Activated CD4-positive, alpha-beta T cell treated with anti-CD3 and anti-CD28 coated beads for 24 hours (primary cell): Measurements from ENCODE around the gene AXIN1.

Experiments
- DNase-seq, 2 donors: peaks; one replicate each; pipeline ENCODE4 v3.0.0-alpha.2; 2020; ENCODE audit warnings: low read depth in 2 of 2

Gene AXIN1

GRCh38 chr16:303760-304505 lies 48.6 kb downstream of the AXIN1 start:
- no peak for DNase-seq

DNA sequence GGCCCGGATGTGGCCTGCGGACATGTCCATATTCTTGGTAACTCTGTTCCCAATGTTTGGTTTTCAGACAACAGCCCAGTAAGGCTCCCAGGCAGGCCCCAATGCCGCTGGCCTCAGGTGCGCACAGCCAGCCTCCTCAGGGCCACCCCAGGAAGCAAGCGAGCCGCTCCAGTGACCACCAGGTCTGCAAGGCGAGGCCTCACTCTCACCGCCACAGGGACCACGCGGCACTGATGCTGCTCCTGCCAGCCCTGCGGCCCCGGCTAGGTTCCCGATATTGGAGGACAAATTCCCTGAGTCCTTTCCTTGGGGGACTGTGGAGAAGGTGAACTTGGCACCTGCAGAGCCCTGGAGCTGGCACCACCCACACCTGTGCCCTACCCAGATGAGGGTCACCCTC lies 50.6 kb downstream of the AXIN1 start:
- DNase-seq = no peak

DNA sequence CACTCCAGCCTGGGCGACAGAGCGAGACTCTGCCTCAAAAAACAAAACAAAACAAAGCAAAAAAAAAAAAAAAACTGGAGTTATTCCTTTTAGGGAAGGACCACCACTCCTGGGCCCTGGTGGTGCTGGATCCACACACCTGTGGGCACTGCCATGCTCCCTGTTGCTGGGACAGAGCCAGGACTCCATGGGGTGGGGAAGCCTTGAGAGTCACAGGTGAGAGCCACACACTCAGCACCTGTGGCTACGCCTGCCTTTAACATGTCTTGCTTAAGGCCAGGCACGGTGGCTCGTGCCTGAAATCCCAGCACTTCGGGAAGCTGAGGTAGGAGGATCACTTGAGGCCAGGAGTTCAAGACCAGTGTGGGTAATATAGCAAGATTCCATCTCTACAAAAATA lies 51.3 kb downstream of the AXIN1 start:
- DNase-seq = no peak

- DNase-seq = no peak
These were observed 54.7 kb downstream of the AXIN1 start for GRCh38 chr16:297832-298231.

GRCh38 chr16:296806-297510 lies 55.6 kb downstream of the AXIN1 start:
- no peak for DNase-seq

GRCh38 chr16:296276-296675 lies 56.2 kb downstream of the AXIN1 start:
- DNase-seq = no peak

DNA sequence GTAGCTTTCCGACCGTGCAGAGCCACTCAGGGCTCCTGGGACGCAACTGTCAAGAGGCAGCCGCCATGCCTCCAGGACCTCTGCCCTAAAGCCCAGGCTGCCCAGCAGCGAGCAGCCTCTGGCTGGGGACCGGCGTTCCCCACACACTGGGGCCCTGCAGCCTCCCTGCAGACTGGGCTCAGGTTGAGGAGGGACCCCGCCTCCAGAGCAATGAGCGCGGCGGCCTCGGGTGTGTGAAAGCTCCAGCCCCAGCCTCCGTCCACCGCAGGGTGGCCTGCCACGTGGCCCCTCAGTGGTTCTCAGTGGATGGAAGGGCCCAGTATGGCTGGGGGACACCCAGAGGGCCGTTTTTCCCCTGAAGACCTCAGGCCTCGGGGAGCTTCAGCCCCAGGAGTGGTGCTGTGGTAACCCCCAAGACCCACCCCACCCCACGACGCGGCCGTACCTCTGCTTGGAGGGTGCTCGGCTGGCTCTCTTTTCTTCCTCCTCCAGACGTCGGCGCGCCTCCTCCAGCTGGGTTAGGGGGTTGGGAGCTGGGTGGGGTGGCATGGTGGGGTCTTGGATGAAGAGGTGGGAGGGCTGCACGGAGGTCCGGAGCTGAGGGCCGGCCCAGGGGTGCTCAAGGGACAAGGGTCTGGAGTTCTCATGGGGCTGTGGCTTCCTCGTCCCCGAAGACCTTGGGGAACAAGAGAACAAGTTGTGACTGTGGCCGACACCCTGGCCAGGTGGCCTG lies 59.3 kb downstream of the AXIN1 start:
- no peak for DNase-seq

DNA sequence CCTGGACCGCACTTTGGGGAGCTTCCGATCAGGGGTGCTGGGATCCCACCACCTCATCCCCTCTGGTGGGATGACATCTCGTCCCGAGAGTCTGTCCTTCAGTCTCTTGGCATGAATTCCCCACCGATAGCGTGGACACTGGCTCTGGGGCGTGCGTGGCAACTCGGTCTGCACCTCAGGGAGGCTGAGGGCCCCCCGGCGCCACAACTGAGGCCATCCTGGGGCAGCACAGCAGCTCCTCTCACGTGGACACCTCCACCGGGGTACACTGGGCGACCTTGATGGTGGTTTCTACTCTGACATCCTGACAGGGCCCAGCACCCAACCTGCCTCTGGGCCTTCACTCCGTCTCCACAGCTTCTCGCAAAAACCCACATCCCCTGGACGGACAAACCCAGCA lies 61.0 kb downstream of the AXIN1 start:
- no peak for DNase-seq

DNA sequence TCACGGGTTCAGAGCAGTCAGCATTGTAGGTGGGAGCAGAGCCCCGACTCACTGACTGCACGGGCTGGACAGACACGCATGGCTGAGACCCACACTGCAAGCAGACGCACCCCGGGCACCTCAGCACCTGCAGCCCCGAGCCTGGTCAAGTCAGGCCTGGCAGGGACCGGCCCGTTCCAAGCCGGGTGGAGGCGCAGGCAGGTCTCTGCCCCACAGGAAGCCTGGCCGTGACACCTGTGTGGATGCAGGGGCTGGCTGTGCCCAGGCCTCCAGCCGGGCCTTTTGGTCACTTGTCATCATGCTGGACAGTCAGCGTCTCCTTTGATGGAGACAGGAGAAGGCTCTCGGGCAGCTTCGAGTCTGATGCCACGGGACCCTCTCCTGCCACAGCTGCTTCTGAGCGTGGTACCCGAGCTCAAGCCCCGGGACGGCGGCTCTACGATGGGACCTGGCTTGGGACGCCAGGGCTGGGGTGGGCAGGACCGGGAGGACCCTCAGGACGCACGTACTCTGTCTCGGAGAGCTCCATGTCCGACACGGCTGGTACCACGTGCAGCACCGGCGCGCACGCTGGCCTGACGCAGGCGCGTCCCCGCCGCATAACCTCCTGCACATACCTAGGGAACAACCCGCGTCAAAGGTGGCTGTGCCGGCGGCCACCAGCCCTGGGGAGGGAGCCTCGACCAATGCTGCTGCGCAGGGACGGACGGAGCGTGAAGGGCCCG lies 61.7 kb downstream of the AXIN1 start:
- DNase-seq = no peak

- DNase-seq = no peak
These were observed 62.4 kb downstream of the AXIN1 start for GRCh38 chr16:290015-290680.

DNA sequence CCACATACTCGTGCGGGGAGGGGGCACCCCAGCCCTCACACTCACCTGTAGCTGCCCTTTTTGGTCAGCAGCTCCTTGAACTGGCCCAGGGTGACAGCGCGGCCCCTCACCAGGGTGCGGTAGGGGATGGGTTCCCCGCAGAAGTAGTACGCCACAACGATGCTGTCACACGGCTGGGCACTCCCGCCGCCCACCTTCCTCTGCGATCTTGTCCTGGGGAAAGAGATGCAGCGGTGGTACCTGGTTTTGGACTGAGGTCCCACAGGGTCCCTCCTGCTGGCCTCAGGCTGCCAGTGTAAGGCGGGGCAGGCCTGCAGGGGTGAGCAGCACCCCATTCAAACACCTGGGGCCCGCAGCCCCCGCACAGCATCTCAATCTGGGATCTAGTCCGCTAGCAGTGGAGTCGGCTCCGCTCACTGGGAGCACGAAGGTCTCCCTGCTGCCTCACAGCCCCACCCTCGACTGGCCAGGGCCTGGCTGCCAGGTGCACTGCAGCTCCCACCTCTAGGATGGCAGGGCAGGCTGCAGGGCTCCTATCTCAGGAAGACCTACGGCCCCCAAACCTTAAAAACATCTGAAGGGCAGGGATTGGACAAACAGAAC lies 63.0 kb downstream of the AXIN1 start:
- DNase-seq = no peak

- no peak for DNase-seq
These were observed 64.3 kb downstream of the AXIN1 start for GRCh38 chr16:287981-288920.

DNA sequence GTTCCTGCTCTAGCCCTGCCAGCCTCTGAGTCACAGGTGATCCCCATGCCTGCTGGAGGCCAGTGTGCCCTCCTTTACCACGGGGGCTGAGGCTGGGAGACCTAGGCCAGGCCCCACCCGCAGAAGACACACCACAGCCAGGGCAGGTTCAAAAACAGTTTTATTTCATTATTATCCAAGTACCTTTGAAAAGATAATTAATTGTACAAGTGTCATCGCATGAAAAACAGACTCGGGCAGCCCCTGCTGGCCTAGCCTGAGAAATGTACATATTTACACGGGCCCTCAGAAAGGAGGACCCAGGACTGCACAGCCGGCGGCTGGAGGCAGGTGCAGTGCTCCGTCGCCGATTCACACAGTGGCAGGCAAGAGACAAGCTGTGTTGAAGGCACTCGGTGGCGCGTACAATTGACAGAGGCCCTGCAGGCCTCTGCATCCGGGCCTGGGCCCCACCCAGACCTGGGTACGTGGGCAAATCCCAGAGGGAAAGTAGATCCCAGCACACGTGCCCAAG lies 65.2 kb downstream of the AXIN1 start:
- DNase-seq = no peak

DNA sequence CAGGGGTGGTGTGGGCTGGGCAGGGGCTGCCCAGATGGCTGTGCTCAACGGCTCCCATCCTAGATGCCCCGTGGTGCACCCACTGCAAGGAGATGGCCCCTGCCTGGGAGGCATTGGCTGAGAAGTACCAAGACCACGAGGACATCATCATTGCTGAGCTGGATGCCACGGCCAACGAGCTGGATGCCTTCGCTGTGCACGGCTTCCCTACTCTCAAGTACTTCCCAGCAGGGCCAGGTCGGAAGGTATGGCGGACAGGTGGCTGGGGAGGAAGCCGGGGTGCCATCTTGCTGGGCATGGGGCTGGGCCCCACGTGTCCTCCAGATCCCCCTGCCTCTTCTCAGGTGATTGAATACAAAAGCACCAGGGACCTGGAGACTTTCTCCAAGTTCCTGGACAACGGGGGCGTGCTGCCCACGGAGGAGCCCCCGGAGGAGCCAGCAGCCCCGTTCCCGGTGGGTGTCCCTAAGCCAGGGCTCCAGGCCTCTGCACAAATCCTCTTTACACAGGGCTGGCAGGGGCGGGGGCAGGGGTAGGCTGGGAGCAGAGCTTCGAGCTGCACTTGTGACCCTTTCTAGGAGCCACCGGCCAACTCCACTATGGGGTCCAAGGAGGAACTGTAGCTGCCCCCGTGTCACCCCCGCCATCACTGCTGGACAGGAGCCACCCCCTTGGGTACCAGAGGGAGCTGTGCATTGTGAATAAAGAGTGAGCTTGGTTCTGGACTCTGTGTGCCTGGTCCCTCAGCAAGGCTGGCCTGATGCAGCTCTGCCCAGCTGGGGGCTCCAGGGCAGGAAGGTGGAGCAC lies 65.8 kb downstream of the AXIN1 start:
- DNase-seq = no peak

GRCh38 chr16:285146-286055 lies 67.1 kb downstream of the AXIN1 start:
- no peak for DNase-seq

- no peak for DNase-seq
These were observed 68.1 kb downstream of the AXIN1 start for GRCh38 chr16:284204-285120.
